H1 (cell line): ENCODE results near the gene GP2. TPM values are rescaled to one million over a fixed set of nuclear protein-coding genes. Genes with fewer than 3 reads are reported as not detected.

Source experiments
- CTCF ChIA-PET: fragments of 300-600 bp; sonication (Branson Sonifier 250); formaldehyde crosslinking; loops from one replicate; lab custom pipeline; 2021; ENCODE audit not compliant: partially characterized antibody; lab: Charles Lee
- POLR2A ChIA-PET: fragments of 300-600 bp; sonication (Branson Sonifier 250); formaldehyde crosslinking; loops from one replicate; lab custom pipeline; 2021; ENCODE audit warnings: inconsistent platforms; ENCODE audit not compliant: partially characterized antibody; lab: Charles Lee
- DNase-seq, 2 experiments: peaks; one replicate each; pipeline versions ENCODE4 v3.0.0 to v3.0.0-alpha.2; 2010 to 2022; ENCODE audit warnings: low spot score in 2 of 2, low read depth in 1 of 2, mixed read lengths in 1 of 2
- FAIRE-seq: peaks from 2 replicates; lab custom pipeline; 2011; peaks lifted over from hg19 to GRCh38; lab: Jason Lieb, UNC
- H2AFZ ChIP-seq: 2 replicates; pipeline ENCODE4 v1.8.1; 2012; ENCODE audit warnings: low read length, inconsistent platforms
- H2AK5ac ChIP-seq: 2 replicates; pipeline ENCODE4 v1.6.1; 2013; ENCODE audit warnings: low read depth, low read length
- H2BK120ac ChIP-seq: replicated peaks from 2 replicates; pipeline ENCODE3; 2013; ENCODE audit warnings: low read depth, low read length, inconsistent platforms
- H2BK12ac ChIP-seq: 2 replicates; pipeline ENCODE4 v1.6.1; 2013; ENCODE audit warnings: low read depth, low read length
- H2BK15ac ChIP-seq: 2 replicates; pipeline ENCODE4 v1.6.1; 2013; ENCODE audit warnings: low read length
- H2BK20ac ChIP-seq: 2 replicates; pipeline ENCODE4 v1.6.1; 2013; ENCODE audit warnings: low read length
- H2BK5ac ChIP-seq: 2 replicates; pipeline ENCODE4 v1.6.1; 2013; ENCODE audit warnings: low read depth, low read length
- H3K14ac ChIP-seq: 2 replicates; pipeline ENCODE4 v1.6.1; 2013; ENCODE audit warnings: inconsistent platforms; ENCODE audit not compliant: insufficient read length
- H3K18ac ChIP-seq: 2 replicates; pipeline ENCODE4 v1.6.1; 2013; ENCODE audit warnings: low read length; ENCODE audit errors: extremely low read depth
- H3K23ac ChIP-seq: 2 replicates; pipeline ENCODE4 v1.6.1; 2013; ENCODE audit warnings: inconsistent platforms; ENCODE audit not compliant: insufficient read length
- H3K23me2 ChIP-seq: 2 replicates; pipeline ENCODE4 v1.6.1; 2013; ENCODE audit warnings: low read depth, low read length
- H3K27ac ChIP-seq: 2 replicates; pipeline ENCODE4 v1.6.1; 2011; ENCODE audit warnings: low read depth, low read length, inconsistent platforms
- H3K27me3 ChIP-seq, 4 experiments: replicated peaks in 1 of 4; 1 replicate in 1 of 4; 2 replicates in 3 of 4; pipeline versions ENCODE4 v1.6.1 to v1.8.1; 2011 to 2013; ENCODE audit warnings: low read length in 3 of 4, mild to moderate bottlenecking in 3 of 4, inconsistent platforms in 2 of 4, mixed read lengths in 2 of 4, moderate library complexity in 1 of 4; ENCODE audit not compliant: control insufficient read depth in 3 of 4, insufficient read depth in 3 of 4; ENCODE audit errors: extremely low read depth in 1 of 4
- H3K36me3 ChIP-seq, 4 experiments: 2 replicates each; pipeline versions ENCODE4 v1.6.1 to v1.8.1; 2011 to 2013; ENCODE audit warnings: mild to moderate bottlenecking in 4 of 4, low read length in 3 of 4, moderate library complexity in 2 of 4, control low read depth in 1 of 4, inconsistent platforms in 1 of 4; ENCODE audit not compliant: insufficient read depth in 4 of 4, control insufficient read depth in 2 of 4
- H3K4ac ChIP-seq: replicated peaks from 2 replicates; pipeline ENCODE3; 2013; ENCODE audit warnings: low read length, low read depth, mixed read lengths, inconsistent platforms; ENCODE audit not compliant: insufficient read length
- H3K4me1 ChIP-seq, 4 experiments: replicated peaks in 1 of 4; 1 replicate in 1 of 4; 2 replicates in 3 of 4; pipeline versions ENCODE4 v1.6.1 to v1.8.1; 2011 to 2013; ENCODE audit warnings: low read length in 3 of 4, inconsistent platforms in 2 of 4, mixed read lengths in 1 of 4; ENCODE audit not compliant: insufficient read depth in 4 of 4, control insufficient read depth in 3 of 4
- H3K4me2 ChIP-seq, 2 experiments: 2 replicates each; pipeline versions ENCODE4 v1.6.1 to v1.8.1; 2011 to 2013; ENCODE audit warnings: low read depth in 2 of 2, low read length in 2 of 2, control low read depth in 1 of 2, inconsistent platforms in 1 of 2, mild to moderate bottlenecking in 1 of 2; ENCODE audit not compliant: insufficient read depth in 1 of 2
- H3K4me3 ChIP-seq, 4 experiments: fragments of 200-600, 300-600 bp in 1 of 4; sonication (generic), shearing (Covaris generic), sonication (Bioruptor Twin) in 1 of 4; 2 replicates each; pipeline versions ENCODE4 v1.5.1 to v1.8.1; 2011 to 2016; ENCODE audit warnings: low read length in 4 of 4, low read depth in 3 of 4, control low read depth in 2 of 4, inconsistent platforms in 2 of 4, mild to moderate bottlenecking in 2 of 4, mixed read lengths in 1 of 4, moderate library complexity in 1 of 4; ENCODE audit not compliant: insufficient read depth in 2 of 4; ENCODE audit errors: extremely low read depth in 1 of 4
- H3K56ac ChIP-seq: replicated peaks from 2 replicates; pipeline ENCODE3; 2013; ENCODE audit warnings: low read depth, mild to moderate bottlenecking, mixed read lengths, low read length, inconsistent platforms; ENCODE audit not compliant: insufficient read length
- H3K79me1 ChIP-seq: 2 replicates; pipeline ENCODE4 v1.6.1; 2013; ENCODE audit warnings: low read depth, low read length, control low read depth
- H3K79me2 ChIP-seq, 2 experiments: 2 replicates each; pipeline versions ENCODE4 v1.6.1 to v1.8.1; 2012 to 2013; ENCODE audit warnings: low read length in 2 of 2, mild to moderate bottlenecking in 2 of 2, inconsistent platforms in 1 of 2; ENCODE audit not compliant: insufficient read depth in 2 of 2, control insufficient read depth in 1 of 2
- H3K9ac ChIP-seq, 4 experiments: replicated peaks in 1 of 4; 1 replicate in 1 of 4; 2 replicates in 3 of 4; pipeline versions ENCODE4 v1.6.1 to v1.8.1; 2011 to 2013; ENCODE audit warnings: low read depth in 3 of 4, low read length in 3 of 4, control low read depth in 2 of 4, mild to moderate bottlenecking in 2 of 4, moderate library complexity in 2 of 4, inconsistent platforms in 1 of 4; ENCODE audit errors: extremely low read depth in 1 of 4
- H3K9me3 ChIP-seq, 2 experiments: 2 replicates each; pipeline versions ENCODE4 v1.6.1 to v1.8.1; 2012 to 2013; ENCODE audit warnings: mild to moderate bottlenecking in 2 of 2, moderate library complexity in 2 of 2, control low read depth in 1 of 2, inconsistent platforms in 1 of 2, low read depth in 1 of 2, low read length in 1 of 2, mixed read lengths in 1 of 2; ENCODE audit not compliant: insufficient read depth in 2 of 2
- H4K20me1 ChIP-seq, 2 experiments: replicated peaks in 1 of 2; 2 replicates each; pipeline versions ENCODE3 to v1.8.1; 2011 to 2013; ENCODE audit warnings: inconsistent platforms in 2 of 2, low read length in 2 of 2, mild to moderate bottlenecking in 1 of 2; ENCODE audit not compliant: insufficient read depth in 2 of 2, control insufficient read depth in 1 of 2
- H4K5ac ChIP-seq: 2 replicates; pipeline ENCODE4 v1.6.1; 2013; ENCODE audit warnings: low read length, low read depth, mixed read lengths, inconsistent platforms; ENCODE audit not compliant: insufficient read length
- H4K8ac ChIP-seq: 2 replicates; pipeline ENCODE4 v1.8.0; 2013; ENCODE audit warnings: mild to moderate bottlenecking, moderate library complexity, low read length, inconsistent platforms; ENCODE audit not compliant: insufficient read depth; ENCODE audit errors: extremely low read depth
- H4K91ac ChIP-seq: replicated peaks from 2 replicates; pipeline ENCODE3; 2013; ENCODE audit warnings: low read length, mixed read lengths, inconsistent platforms; ENCODE audit not compliant: insufficient read length
- BRCA1 ChIP-seq: IDR thresholded peaks from 2 replicates; pipeline ENCODE4 v1.6.1; 2012; ENCODE audit warnings: low read depth, low read length, improper control_type of control experiment
- CREB1 ChIP-seq: IDR thresholded peaks from 2 replicates; pipeline ENCODE4 v1.6.1; 2012; ENCODE audit warnings: inconsistent platforms
- EZH2 ChIP-seq: fragments of 200-600 bp; sonication (generic); IDR thresholded peaks from 2 replicates; pipeline ENCODE4 v1.7.1; 2012; ENCODE audit warnings: low read depth, mild to moderate bottlenecking, moderate library complexity, low read length, inconsistent platforms; ENCODE audit not compliant: severe bottlenecking
- FOSL1 ChIP-seq: IDR thresholded peaks from 2 replicates; pipeline ENCODE4 v1.6.1; 2011; ENCODE audit warnings: mild to moderate bottlenecking, low read depth, low read length, moderate library complexity; ENCODE audit not compliant: insufficient read depth
- JUN ChIP-seq: IDR thresholded peaks from 2 replicates; pipeline ENCODE4 v1.6.1; 2011; ENCODE audit warnings: low read depth, mild to moderate bottlenecking, improper control_type of control experiment, low read length
- POLR2A ChIP-seq, 2 experiments: IDR thresholded peaks; 1 replicate in 1 of 2; 2 replicates in 1 of 2; pipeline ENCODE4 v1.6.1; 2011; ENCODE audit warnings: low read depth in 2 of 2, low read length in 2 of 2, mild to moderate bottlenecking in 2 of 2; ENCODE audit errors: control extremely low read depth in 1 of 2
- RXRA ChIP-seq: IDR thresholded peaks from 2 replicates; pipeline ENCODE4 v1.6.1; 2011; ENCODE audit warnings: low read depth, mild to moderate bottlenecking, low read length, moderate library complexity; ENCODE audit not compliant: insufficient read depth
- SAP30 ChIP-seq: fragments of 300-600 bp; sonication (generic); IDR thresholded peaks from 2 replicates; pipeline ENCODE4 v1.7.1; 2012; ENCODE audit warnings: low read length, moderate library complexity, mild to moderate bottlenecking, inconsistent platforms; ENCODE audit not compliant: insufficient read depth, insufficient replicate concordance
- SP1 ChIP-seq: IDR thresholded peaks from 2 replicates; pipeline ENCODE4 v1.6.1; 2011; ENCODE audit warnings: low read depth, low read length
- SP2 ChIP-seq: IDR thresholded peaks from 2 replicates; pipeline ENCODE4 v1.6.1; 2012; ENCODE audit warnings: mild to moderate bottlenecking, low read length, inconsistent platforms
- TAF1 ChIP-seq: IDR thresholded peaks from 2 replicates; pipeline ENCODE4 v1.6.1; 2011; ENCODE audit warnings: mild to moderate bottlenecking, low read depth, low read length
- TEAD4 ChIP-seq: IDR thresholded peaks from 2 replicates; pipeline ENCODE4 v1.6.1; 2012; ENCODE audit warnings: low read depth, low read length, inconsistent platforms, mixed read lengths
- WGBS, 2 experiments: shearing (Covaris generic) in 1 of 2; methylation state at CpG; one replicate each; pipeline versions ENCODE4 v1.1.6 to v1.1.7; 2013 to 2015; ENCODE audit warnings: low lambda C conversion rate in 2 of 2, mixed read lengths in 2 of 2, inconsistent platforms in 1 of 2, low coverage in 1 of 2, missing lambda C conversion rate in 1 of 2; ENCODE audit not compliant: insufficient replicate concordance in 2 of 2, insufficient coverage in 1 of 2, insufficient read length in 1 of 2; ENCODE audit errors: extremely low coverage in 1 of 2, missing lambda C conversion rate in 1 of 2; 5-methylcytosine and 5-hydroxymethylcytosine counted together
- polyA plus RNA-seq, 7 experiments: library from polyadenylated mRNA; depleted of rRNA in 3 of 7; stranded (reverse) in 5 of 7; unstranded in 2 of 7; fragments of >200 nt in 5 of 7; fragments of 200-250 nt in 2 of 7; gene quantifications; 1 replicate in 5 of 7; 2 replicates in 1 of 7; 4 replicates in 1 of 7; pipeline versions ENCODE4 v1.2.1 to v1.2.3, GENCODE V29; 2011 to 2013; ENCODE audit warnings: missing spikeins in 2 of 7, mixed read lengths in 2 of 7
- total RNA-seq: library from RNA; stranded (reverse); fragmentation: NEBNext Ultra II Directional; extraction: Animal tissue kit (Norgen Biotek cat#: 25700); gene quantifications from 2 replicates; pipeline ENCODE4 v1.2.1, GENCODE V29; 2021
- TF ChIP-seq, protein P1 (sequence below): IDR thresholded peaks from 2 replicates; pipeline ENCODE4 v1.6.1; 2011; ENCODE audit warnings: low read depth, mild to moderate bottlenecking, low read length; ENCODE audit not compliant: insufficient read depth

The GP2 gene
- total and polyA plus RNA-seq, 2 of the 8 experiments (the other 6 are each of a cell fraction or from before 2014, with no cell fraction given), result not detected

GRCh38 chr16:20347666-20348364, 20.5 kb upstream of the GP2 start:
- H2BK5ac ChIP-seq, result no peak overlapping the region
- H3K9ac ChIP-seq, result no peak overlapping the region
- TF ChIP-seq TAF1 (no peak), SAP30 (no peak), POLR2A (IDR thresholded peaks at IDR 0.05; ENCODE audit: control extremely low read depth in 1 of 2, low read depth in 2 of 2, low read length in 2 of 2) (no peak), FOSL1 (no peak), RXRA (no peak), EZH2 (no peak), BRCA1 (no peak), TEAD4 (no peak), CREB1 (no peak), SP2 (no peak), JUN (no peak), SP1 (no peak)
- TF ChIP-seq, protein P1, sequence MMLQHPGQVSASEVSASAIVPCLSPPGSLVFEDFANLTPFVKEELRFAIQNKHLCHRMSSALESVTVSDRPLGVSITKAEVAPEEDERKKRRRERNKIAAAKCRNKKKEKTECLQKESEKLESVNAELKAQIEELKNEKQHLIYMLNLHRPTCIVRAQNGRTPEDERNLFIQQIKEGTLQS, result no peak

More at GRCh38 chr16:20347666-20348364, 20.5 kb upstream of the GP2 start:
- Histone ChIP-seq H3K4ac (no peak overlapping the region), H3K9me3 (no peaks in the 10 kb centered on the region), H4K5ac (no peak overlapping the region), H3K79me2 (no peaks in the 10 kb centered on the region), H2BK12ac (no peak overlapping the region), H3K79me1 (no peaks in the 10 kb centered on the region), H3K4me1 (peaks cover 0 to 2% (median 0%) of the 10 kb centered on the region in 4 experiments; a peak in 2 of 7 replicates), H3K23me2 (no peaks in the 10 kb centered on the region), H3K36me3 (no peaks in the 10 kb centered on the region), H3K27me3 (no peaks in the 10 kb centered on the region), H2BK120ac (no peak overlapping the region), H2AFZ (no peak overlapping the region; the same call in 1 of the 2 replicates), H3K14ac (no peak overlapping the region), H2BK20ac (no peak overlapping the region), H3K4me2 (no peak overlapping the region), H2BK15ac (no peak overlapping the region), H3K56ac (no peak overlapping the region), H3K27ac (no peak overlapping the region), H4K91ac (no peak overlapping the region), H3K18ac (no peak overlapping the region; the same call in 1 of the 2 replicates), H4K8ac (0 out of 2 replicates have a peak overlapping the region, but pooled peaks have one; percentile 6), H3K23ac (no peak overlapping the region), H3K4me3 (no peak overlapping the region), H2AK5ac (0 out of 2 replicates have a peak overlapping the region, but pooled peaks have one; percentile 39), H4K20me1 (no peaks in the 10 kb centered on the region)
- WGBS, 2 experiments, result 76% methylated on average over 12 of the region's 12 CpGs; no CpG with 5 or more reads in 1 of the 2 experiments
- DNase-seq, result no peak
- no peak for FAIRE-seq
- ChIA-PET CTCF (interaction anchor here (0.6 to 5.7 kb wide), 14 partner anchors 11 to 1378 kb away, joined by 3 to 47 read pairs (median 4); partner anchors contain the start of gene GP2), POLR2A (no interaction called here)
